ENCODE data around the gene SLC35F3.
A peak's percentile ranks its signal among the peaks of the same experiment; 100 is the strongest.

Gene SLC35F3

DNA sequence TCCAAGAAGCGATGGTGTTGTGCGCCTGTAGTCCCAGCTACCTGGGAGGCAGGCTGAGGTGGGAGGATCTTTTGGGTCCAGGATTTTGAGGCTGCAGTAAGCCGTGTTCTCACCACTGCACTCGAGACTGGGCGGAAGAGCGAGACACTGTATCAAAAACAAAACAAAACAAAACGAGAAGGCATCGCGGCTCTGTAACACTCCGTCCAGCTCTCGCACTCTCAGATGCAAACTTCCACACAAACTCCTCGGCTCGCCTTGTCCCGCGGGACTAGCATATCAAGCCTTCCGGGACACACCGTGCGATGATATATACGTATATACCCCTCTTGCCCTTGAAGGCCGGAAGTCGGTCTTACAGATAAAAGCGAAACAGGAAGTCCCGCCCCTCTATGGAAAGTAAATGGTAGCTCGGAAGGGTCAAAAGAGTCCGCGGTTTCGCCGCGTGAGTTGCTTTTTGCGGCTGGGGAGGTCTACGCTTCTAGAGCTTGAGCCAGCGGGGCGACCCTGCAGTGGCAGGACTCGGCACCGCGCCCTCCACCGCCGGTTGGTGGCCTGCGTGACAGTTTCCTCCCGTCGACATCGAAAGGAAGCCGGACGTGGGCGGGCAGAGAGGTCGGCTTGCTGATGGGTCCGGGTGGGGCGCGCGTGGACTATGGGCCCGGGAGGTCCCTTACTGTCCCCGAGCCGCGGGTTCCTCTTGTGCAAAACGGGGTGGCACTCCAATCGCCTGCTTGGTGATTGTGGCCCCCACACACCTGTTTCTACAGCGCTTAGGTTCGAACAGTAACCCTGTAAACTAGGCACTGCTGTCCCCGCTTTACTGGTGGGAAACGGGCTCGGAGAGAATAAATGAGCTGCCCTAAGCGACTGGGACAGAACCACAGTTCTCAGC, 468.8 kb downstream of the SLC35F3 start, which contains the start of gene COA6:
Gene COA6 (plus strand): TSS at position 393 of the 895 bp plus-strand sequence. CDS start 11 bp downstream, at position 404.
- H3K27ac ChIP-seq = peak within 1 kb of the TSS; percentile 95
- peaks cover 12 to 15% of the 10 kb centered on the region in 2 experiments for H3K4me1 ChIP-seq (ENCODE audit: control insufficient read depth in 1 of 2, insufficient read depth in 1 of 2, low read depth in 1 of 2, low read length in 1 of 2)
- H3K27me3 ChIP-seq = peaks cover 19% of the 10 kb centered on the region
- no peaks in the 10 kb centered on the region for H3K9me3 ChIP-seq
- peak within 1 kb of the TSS; percentile 76 to 93 for H3K4me3 ChIP-seq (ENCODE audit: low read depth in 1 of 2, low read length in 1 of 2)
- peaks cover 25% of the 10 kb centered on the region for H3K36me3 ChIP-seq
- TF ChIP-seq, protein P1, sequence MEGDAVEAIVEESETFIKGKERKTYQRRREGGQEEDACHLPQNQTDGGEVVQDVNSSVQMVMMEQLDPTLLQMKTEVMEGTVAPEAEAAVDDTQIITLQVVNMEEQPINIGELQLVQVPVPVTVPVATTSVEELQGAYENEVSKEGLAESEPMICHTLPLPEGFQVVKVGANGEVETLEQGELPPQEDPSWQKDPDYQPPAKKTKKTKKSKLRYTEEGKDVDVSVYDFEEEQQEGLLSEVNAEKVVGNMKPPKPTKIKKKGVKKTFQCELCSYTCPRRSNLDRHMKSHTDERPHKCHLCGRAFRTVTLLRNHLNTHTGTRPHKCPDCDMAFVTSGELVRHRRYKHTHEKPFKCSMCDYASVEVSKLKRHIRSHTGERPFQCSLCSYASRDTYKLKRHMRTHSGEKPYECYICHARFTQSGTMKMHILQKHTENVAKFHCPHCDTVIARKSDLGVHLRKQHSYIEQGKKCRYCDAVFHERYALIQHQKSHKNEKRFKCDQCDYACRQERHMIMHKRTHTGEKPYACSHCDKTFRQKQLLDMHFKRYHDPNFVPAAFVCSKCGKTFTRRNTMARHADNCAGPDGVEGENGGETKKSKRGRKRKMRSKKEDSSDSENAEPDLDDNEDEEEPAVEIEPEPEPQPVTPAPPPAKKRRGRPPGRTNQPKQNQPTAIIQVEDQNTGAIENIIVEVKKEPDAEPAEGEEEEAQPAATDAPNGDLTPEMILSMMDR (IDR thresholded peaks at IDR 0.05) = no peak

DNA sequence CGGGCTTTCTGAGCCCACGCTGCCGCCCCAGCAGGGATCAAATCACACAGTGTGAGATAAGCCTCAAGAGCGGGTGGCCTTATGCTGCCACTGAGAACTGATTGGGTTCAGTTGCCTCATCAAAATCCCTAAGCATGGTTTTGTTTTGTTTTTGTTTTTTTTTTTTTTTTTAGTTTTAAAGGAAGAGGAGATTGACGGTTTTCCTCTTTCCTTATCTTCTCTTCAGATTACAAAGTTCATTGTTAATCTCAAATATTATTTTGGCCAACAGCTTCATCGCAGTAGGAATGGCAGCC, 469.4 kb downstream of the SLC35F3 start:
- TF ChIP-seq, protein P1 (IDR thresholded peaks at IDR 0.05) = no peak
- Histone ChIP-seq H3K4me1 (ENCODE audit: control insufficient read depth in 1 of 2, insufficient read depth in 1 of 2, low read depth in 1 of 2, low read length in 1 of 2) (peaks cover 12 to 15% of the 10 kb centered on the region in 2 experiments), H3K27ac (peak overlapping the region; percentile 95), H3K36me3 (peaks cover 25% of the 10 kb centered on the region), H3K27me3 (peaks cover 19% of the 10 kb centered on the region), H3K4me3 (ENCODE audit: low read depth in 1 of 2, low read length in 1 of 2) (peak overlapping the region; percentile 76 to 93), H3K9me3 (no peaks in the 10 kb centered on the region)
